Neural cell (in vitro differentiated cells): ENCODE measurements around the gene ADTRP. TPM values are rescaled to one million over a fixed set of nuclear protein-coding genes. Genes with fewer than 3 reads are reported as not detected.

Experiments
- H2AFZ ChIP-seq: fragments of 200-600, 300-800 bp; sonication (generic), shearing (Covaris generic); 2 replicates; pipeline ENCODE4 v1.6.0; 2014; ENCODE audit warnings: low read depth, mild to moderate bottlenecking, antibody characterized with exemption, low read length, moderate library complexity
- H3F3A ChIP-seq: fragments of 200-600 bp; shearing (Covaris generic); 2 replicates; pipeline ENCODE4 v1.6.1; 2016; ENCODE audit warnings: mild to moderate bottlenecking, moderate library complexity, mixed read lengths, antibody characterized with exemption, low read length; ENCODE audit not compliant: insufficient read depth, poor library complexity, severe bottlenecking
- H3K27ac ChIP-seq: fragments of 200-600, 300-800 bp; sonication (generic), shearing (Covaris generic); 2 replicates; pipeline ENCODE4 v1.5.1; 2014; ENCODE audit warnings: mild to moderate bottlenecking, low read length, moderate library complexity
- H3K27me3 ChIP-seq: fragments of 300-800, 200-600 bp; sonication (generic), shearing (Covaris generic); 2 replicates; pipeline ENCODE4 v1.6.0; 2014; ENCODE audit warnings: mild to moderate bottlenecking, low read depth, low read length, moderate library complexity; ENCODE audit not compliant: insufficient read depth
- H3K36me3 ChIP-seq: fragments of 300-800, 200-600 bp; sonication (generic), shearing (Covaris generic); 2 replicates; pipeline ENCODE4 v1.5.1; 2014; ENCODE audit warnings: mild to moderate bottlenecking, antibody characterized with exemption, low read length, moderate library complexity; ENCODE audit not compliant: insufficient read depth
- H3K4me2 ChIP-seq: fragments of 300-800, 200-600 bp; sonication (generic), shearing (Covaris generic); 2 replicates; pipeline ENCODE4 v1.6.0; 2014; ENCODE audit warnings: mild to moderate bottlenecking, low read length
- H3K4me3 ChIP-seq: fragments of 300-800, 200-600 bp; sonication (generic), shearing (Covaris generic); 2 replicates; pipeline ENCODE4 v1.5.1; 2014; ENCODE audit warnings: mild to moderate bottlenecking, low read length, moderate library complexity
- H3K79me2 ChIP-seq: fragments of 200-600 bp; shearing (Covaris generic); replicated peaks from 2 replicates; pipeline ENCODE4 v1.6.0; 2014; ENCODE audit warnings: mild to moderate bottlenecking, low read length, moderate library complexity; ENCODE audit not compliant: insufficient read depth
- H3K9ac ChIP-seq: fragments of 300-800, 200-600 bp; sonication (generic), shearing (Covaris generic); 2 replicates; pipeline ENCODE4 v1.6.1; 2016; ENCODE audit warnings: mild to moderate bottlenecking, low read length, mixed read lengths
- H3K9me2 ChIP-seq: fragments of 200-600 bp; shearing (Covaris generic); 2 replicates; pipeline ENCODE4 v1.6.1; 2016; ENCODE audit warnings: mild to moderate bottlenecking, low read length, mixed read lengths; ENCODE audit not compliant: insufficient read depth
- H3K9me3 ChIP-seq: fragments of 200-600, 300-800 bp; sonication (generic), shearing (Covaris generic); 2 replicates; pipeline ENCODE4 v1.6.1; 2016; ENCODE audit warnings: mild to moderate bottlenecking, mixed run types, low read length, moderate library complexity, mixed read lengths
- H4K20me1 ChIP-seq: fragments of 200-600 bp; shearing (Covaris generic); 2 replicates; pipeline ENCODE4 v1.6.1; 2016; ENCODE audit warnings: mild to moderate bottlenecking, mixed run types; ENCODE audit not compliant: insufficient read depth
- CTCF ChIP-seq: fragments of 450-650 bp; IDR thresholded peaks from 2 replicates; pipeline ENCODE4 v1.5.1; 2014; ENCODE audit warnings: antibody characterized with exemption, mild to moderate bottlenecking, moderate library complexity; ENCODE audit not compliant: poor library complexity, severe bottlenecking
- EP300 ChIP-seq: fragments of 450-650 bp; conservative IDR thresholded peaks from 2 replicates; pipeline ENCODE4 v1.6.1; 2014; ENCODE audit warnings: antibody characterized with exemption, mild to moderate bottlenecking, moderate library complexity; ENCODE audit not compliant: poor library complexity, severe bottlenecking
- EZH2 ChIP-seq: fragments of 200-600, 300-800 bp; shearing (Covaris generic), sonication (generic); IDR thresholded peaks from 2 replicates; pipeline ENCODE4 v1.6.1; 2014; ENCODE audit warnings: antibody characterized with exemption, low read length, borderline replicate concordance, mild to moderate bottlenecking; ENCODE audit not compliant: insufficient read depth, poor library complexity, severe bottlenecking
- MXI1 ChIP-seq: fragments of 450-650 bp; conservative IDR thresholded peaks from 2 replicates; pipeline ENCODE4 v1.6.1; 2014; ENCODE audit warnings: antibody characterized with exemption, mild to moderate bottlenecking; ENCODE audit not compliant: poor library complexity, severe bottlenecking
- POLR2AphosphoS5 ChIP-seq: IDR thresholded peaks from 2 replicates; pipeline ENCODE4 v1.6.1; 2012
- RAD21 ChIP-seq: fragments of 450-650 bp; conservative IDR thresholded peaks from 2 replicates; pipeline ENCODE4 v1.6.1; 2014; ENCODE audit warnings: antibody characterized with exemption, mild to moderate bottlenecking, moderate library complexity
- REST ChIP-seq: IDR thresholded peaks from 2 replicates; pipeline ENCODE4 v1.6.1; 2012; ENCODE audit warnings: borderline replicate concordance
- SMC3 ChIP-seq: fragments of 450-650 bp; conservative IDR thresholded peaks from 2 replicates; pipeline ENCODE4 v1.6.1; 2014; ENCODE audit warnings: antibody characterized with exemption, mild to moderate bottlenecking, moderate library complexity; ENCODE audit not compliant: poor library complexity
- TAF1 ChIP-seq: IDR thresholded peaks from 2 replicates; pipeline ENCODE4 v1.6.1; 2012; ENCODE audit warnings: low read depth
- polyA plus RNA-seq: library from polyadenylated mRNA; depleted of rRNA; stranded (reverse); fragments of >200 nt; gene quantifications from 2 replicates; pipeline ENCODE4 v1.2.3, GENCODE V29; 2014

ADTRP gene
- polyA plus RNA-seq, 1 donor from 2014 or later = not detected

- no peaks in the 10 kb centered on the region for H4K20me1 ChIP-seq
- no peaks in the 10 kb centered on the region for H3K9me2 ChIP-seq
- no peak overlapping the region for H3K4me2 ChIP-seq
- H3K9me3 ChIP-seq = no peaks in the 10 kb centered on the region
- peaks cover 3% of the 10 kb centered on the region for H3K27me3 ChIP-seq
- H2AFZ ChIP-seq = no peak overlapping the region
- H3K9ac ChIP-seq = no peak overlapping the region
- no peak overlapping the region for H3K27ac ChIP-seq
- TF ChIP-seq RAD21 = no peak
- TF ChIP-seq SMC3 = no peak
- no peak for TF ChIP-seq POLR2AphosphoS5
- no peaks in the 10 kb centered on the region for H3K79me2 ChIP-seq
- no peaks in the 10 kb centered on the region for H3F3A ChIP-seq
- H3K4me3 ChIP-seq = no peak overlapping the region
- no peaks in the 10 kb centered on the region for H3K36me3 ChIP-seq
Measured at GRCh38 chr6:11778036-11778435, 567 bp downstream of the ADTRP start.

- H3K4me3 ChIP-seq = no peak overlapping the region
- H3K27ac ChIP-seq = no peak overlapping the region
- H3K79me2 ChIP-seq = no peaks in the 10 kb centered on the region
- no peaks in the 10 kb centered on the region for H4K20me1 ChIP-seq
- H3K9me3 ChIP-seq = no peaks in the 10 kb centered on the region
- no peak overlapping the region for H3K9ac ChIP-seq
- TF ChIP-seq CTCF (no peak), POLR2AphosphoS5 (no peak), TAF1 (no peak), SMC3 (no peak), RAD21 (no peak), REST (no peak), EP300 (no peak), MXI1 (no peak), EZH2 (no peak)
- peaks cover 7% of the 10 kb centered on the region for H3K27me3 ChIP-seq
- H2AFZ ChIP-seq = no peak overlapping the region
- H3F3A ChIP-seq = no peaks in the 10 kb centered on the region
- H3K4me2 ChIP-seq = no peak overlapping the region
- H3K36me3 ChIP-seq = no peaks in the 10 kb centered on the region
- H3K9me2 ChIP-seq = no peaks in the 10 kb centered on the region
Measured at GRCh38 chr6:11775791-11776409, 2.7 kb downstream of the ADTRP start.
